Endothelial cell of umbilical vein (primary cell): ENCODE data around the gene CYFIP2. TPM values are rescaled to one million over a fixed set of nuclear protein-coding genes. Genes with fewer than 3 reads are reported as not detected.

Source experiments
- BruUV-seq: library from RNA; stranded (reverse); fragments of 400-500 nt; replicated peaks from 2 replicates; lab custom pipeline; 2021; lab: Mats Ljungman, UMichigan
- CTCF ChIA-PET: fragments of 300-600, 350-600 bp; sonication (Branson Sonifier 250); formaldehyde crosslinking; loops from one replicate; lab custom pipeline; 2021; ENCODE audit warnings: antibody characterized with exemption, inconsistent platforms; lab: Charles Lee
- POLR2A ChIA-PET: fragments of 300-600, 350-600 bp; sonication (Branson Sonifier 250); formaldehyde crosslinking; loops from one replicate; lab custom pipeline; 2021; ENCODE audit warnings: antibody characterized with exemption, inconsistent platforms; lab: Charles Lee
- DNase-seq: peaks from one replicate; pipeline ENCODE4 v3.0.0-alpha.2; 2011; ENCODE audit warnings: low read depth, low spot score
- FAIRE-seq: peaks from 2 replicates; lab custom pipeline; 2011; peaks lifted over from hg19 to GRCh38; lab: Jason Lieb, UNC
- H2AFZ ChIP-seq: 2 replicates; pipeline ENCODE4 v1.6.0; 2012; ENCODE audit warnings: low read depth, low read length, control low read depth, inconsistent platforms
- H3K27ac ChIP-seq: 2 replicates; pipeline ENCODE4 v1.5.1; 2011; ENCODE audit warnings: low read depth, mild to moderate bottlenecking, control low read depth, low read length, moderate library complexity; ENCODE audit not compliant: insufficient read depth
- H3K27me3 ChIP-seq, 2 experiments: 2 replicates each; pipeline versions ENCODE4 v1.6.0 to v1.6.1; 2011; ENCODE audit warnings: low read length in 2 of 2, mixed read lengths in 1 of 2; ENCODE audit not compliant: control insufficient read depth in 2 of 2, insufficient read depth in 2 of 2
- H3K36me3 ChIP-seq, 2 experiments: 2 replicates in 1 of 2; 3 replicates in 1 of 2; pipeline ENCODE4 v1.5.1; 2011; ENCODE audit warnings: low read length in 2 of 2, mild to moderate bottlenecking in 1 of 2, moderate library complexity in 1 of 2; ENCODE audit not compliant: control insufficient read depth in 2 of 2, insufficient read depth in 2 of 2; ENCODE audit errors: extremely low read depth in 1 of 2
- H3K4me1 ChIP-seq: 3 replicates; pipeline ENCODE4 v1.5.1; 2011; ENCODE audit warnings: mild to moderate bottlenecking, low read length; ENCODE audit not compliant: control insufficient read depth, insufficient read depth; ENCODE audit errors: extremely low read depth
- H3K4me2 ChIP-seq: 2 replicates; pipeline ENCODE4 v1.6.1; 2011; ENCODE audit warnings: low read length, control low read depth, mixed read lengths; ENCODE audit not compliant: insufficient read depth
- H3K4me3 ChIP-seq, 3 experiments: fragments of 200-600 bp in 1 of 3; sonication (generic), shearing (Covaris generic) in 1 of 3; replicated peaks in 1 of 3; 2 replicates each; pipeline ENCODE4 v1.5.1; 2011 to 2016; ENCODE audit warnings: control low read depth in 3 of 3, low read length in 3 of 3, mild to moderate bottlenecking in 2 of 3, inconsistent platforms in 1 of 3, low read depth in 1 of 3, moderate library complexity in 1 of 3; ENCODE audit not compliant: insufficient read depth in 1 of 3
- H3K79me2 ChIP-seq: 2 replicates; pipeline ENCODE4 v1.6.0; 2012; ENCODE audit warnings: low read length, inconsistent platforms; ENCODE audit not compliant: control insufficient read depth, insufficient read depth
- H3K9ac ChIP-seq: replicated peaks from 2 replicates; pipeline ENCODE3; 2011; ENCODE audit warnings: low read length, control low read depth; ENCODE audit not compliant: insufficient read depth; ENCODE audit errors: extremely low read depth
- H3K9me1 ChIP-seq: replicated peaks from 3 replicates; pipeline ENCODE4 v1.6.0; 2011; ENCODE audit warnings: mild to moderate bottlenecking, low read length; ENCODE audit not compliant: control insufficient read depth, insufficient read depth; ENCODE audit errors: extremely low read depth
- H3K9me3 ChIP-seq: replicated peaks from 2 replicates; pipeline ENCODE4 v1.5.1; 2012; ENCODE audit warnings: low read length, inconsistent platforms; ENCODE audit not compliant: control insufficient read depth, insufficient read depth
- H4K20me1 ChIP-seq: replicated peaks from 2 replicates; pipeline ENCODE3; 2011; ENCODE audit warnings: mild to moderate bottlenecking, low read length; ENCODE audit not compliant: control insufficient read depth, insufficient read depth; ENCODE audit errors: extremely low read depth
- CTCF ChIP-seq, 2 donors: IDR thresholded peaks; 1 replicate in 1 of 2; 2 replicates in 1 of 2; pipeline ENCODE4 v1.5.1; 2011; ENCODE audit warnings: low read length in 2 of 2, mild to moderate bottlenecking in 2 of 2, moderate library complexity in 2 of 2, control low read depth in 1 of 2, inconsistent platforms in 1 of 2, low read depth in 1 of 2; ENCODE audit not compliant: insufficient read depth in 1 of 2; ENCODE audit errors: extremely low read depth in 1 of 2
- EZH2 ChIP-seq: IDR thresholded peaks from 2 replicates; pipeline ENCODE4 v1.6.1; 2012; ENCODE audit warnings: borderline replicate concordance, low read depth, mild to moderate bottlenecking, moderate library complexity, low read length, inconsistent platforms; ENCODE audit not compliant: severe bottlenecking
- FOS ChIP-seq: IDR thresholded peaks from 2 replicates; pipeline ENCODE4 v1.6.1; 2011; ENCODE audit warnings: mild to moderate bottlenecking, low read length, moderate library complexity, borderline replicate concordance; ENCODE audit not compliant: insufficient read depth
- GATA2 ChIP-seq: IDR thresholded peaks from 2 replicates; pipeline ENCODE4 v1.7.0; 2011; ENCODE audit warnings: low read depth, mild to moderate bottlenecking, moderate library complexity, mixed read lengths, low read length; ENCODE audit not compliant: insufficient read length, insufficient read depth
- JUN ChIP-seq: IDR thresholded peaks from 2 replicates; pipeline ENCODE4 v1.6.1; 2011; ENCODE audit warnings: borderline replicate concordance, low read depth; ENCODE audit not compliant: insufficient read length, insufficient read depth
- MAX ChIP-seq: IDR thresholded peaks from 2 replicates; pipeline ENCODE4 v1.6.1; 2011; ENCODE audit not compliant: insufficient read depth, insufficient read length
- MYC ChIP-seq: IDR thresholded peaks from one replicate; pipeline ENCODE4 v1.6.1; 2011; ENCODE audit warnings: mild to moderate bottlenecking, low read depth, low read length
- POLR2A ChIP-seq: IDR thresholded peaks from 2 replicates; pipeline ENCODE4 v1.6.1; 2012; ENCODE audit warnings: low read depth, mild to moderate bottlenecking, control low read depth, low read length
- POLR2AphosphoS5 ChIP-seq: IDR thresholded peaks from 2 replicates; pipeline ENCODE4 v1.6.1; 2012; ENCODE audit warnings: low read depth, mild to moderate bottlenecking, control low read depth, low read length, moderate library complexity; ENCODE audit not compliant: insufficient read depth
- dilution Hi-C: fragments of 300-500 bp; cut with MboI; formaldehyde crosslinking; loops from one replicate; pipeline ENCODE4 v1.15.0; 2019; ENCODE audit warnings: low sequenced_read_pairs; ENCODE audit not compliant: extremely low pct_ligation_motif_present
- intact Hi-C: fragments of 100-400 bp; cut with micrococcal nuclease; formaldehyde crosslinking; loops from one replicate; pipeline ENCODE4 v1.10.0; 2022
- polyA plus RNA-seq, 4 experiments: library from polyadenylated mRNA; depleted of rRNA in 3 of 4; stranded (reverse) in 3 of 4; unstranded in 1 of 4; fragments of >200 nt; gene quantifications; 2 replicates each; pipeline versions ENCODE4 v1.2.1 to v1.2.3, GENCODE V29; 2011 to 2012; ENCODE audit warnings: missing spikeins in 1 of 4
- total RNA-seq: library from RNA; stranded (reverse); gene quantifications from 2 replicates; pipeline ENCODE4 v1.2.3, GENCODE V29; 2021

The CYFIP2 gene
- total and polyA plus RNA-seq, 2 donors (not counting 3 experiments of a cell fraction or from before 2014, with no cell fraction given) = 9.2 to 22.4 TPM

- no TSS peak for BruUV-seq
- Histone ChIP-seq H3K4me2 (no peak overlapping the region), H3K4me3 (no peak overlapping the region), H3K9me1 (no peaks in the 10 kb centered on the region), H3K4me1 (no peaks in the 10 kb centered on the region), H3K27ac (no peak overlapping the region), H4K20me1 (no peaks in the 10 kb centered on the region), H3K27me3 (peaks cover 0 to 2% of the 10 kb centered on the region in 2 experiments), H3K9ac (no peak overlapping the region), H3K36me3 (no peaks in the 10 kb centered on the region), H3K79me2 (no peaks in the 10 kb centered on the region), H3K9me3 (no peaks in the 10 kb centered on the region), H2AFZ (no peak overlapping the region)
- intact Hi-C loops = no loop called here
- TF ChIP-seq MAX (no peak), EZH2 (no peak), POLR2AphosphoS5 (no peak), POLR2A (no peak), MYC (no peak), FOS (no peak), GATA2 (no peak), JUN (no peak), CTCF (IDR thresholded peaks at IDR 0.05; ENCODE audit: extremely low read depth in 1 of 2, insufficient read depth in 1 of 2, low read depth in 1 of 2, low read length in 2 of 2) (no peak)
- FAIRE-seq (no peak), DNase-seq (no peak)
- CTCF ChIA-PET = interaction anchor here (1.8 kb wide), 1 partner anchor 11 kb away, joined by 9 read pairs; no protein-coding TSS in a partner anchor
- dilution Hi-C loops = loop anchor here (25.0 kb wide), 1 partner anchor 148 kb away; no protein-coding TSS in a partner anchor
- POLR2A ChIA-PET = no interaction called here
Measured at GRCh38 chr5:157339409-157339808, 73.5 kb downstream of the CYFIP2 start.
